ENCODE results near the gene NUP62. TPM values are rescaled to one million over a fixed set of nuclear protein-coding genes. Genes with fewer than 3 reads are reported as not detected.

The NUP62 gene
- polyA plus RNA-seq, 1 of the 3 experiments (the other 2 are of a cell fraction): 16.2 TPM

GRCh38 chr19:49954092-49954829 lies 25.0 kb upstream of the NUP62 start:
- H3K27me3 ChIP-seq (ENCODE audit: insufficient read depth): peaks cover 67% of the 10 kb centered on the region
- no peak overlapping the region for H3K9ac ChIP-seq
- no peaks in the 10 kb centered on the region for H3K36me3 ChIP-seq (replicated peaks in 1 of 2; ENCODE audit: control insufficient read depth in 1 of 2, insufficient read depth in 2 of 2, low read length in 1 of 2)
- POLR2A ChIA-PET: no interaction called here
- H3F3A ChIP-seq (replicated peaks; ENCODE audit: insufficient read depth): no peaks in the 10 kb centered on the region
- H2AFZ ChIP-seq (ENCODE audit: low read depth): no peak overlapping the region
- no peak overlapping the region for H3K4me2 ChIP-seq
- CTCF ChIA-PET: interaction anchor here (1.3 to 3.5 kb wide), 3 partner anchors 17 to 30 kb away, joined by 4 to 22 read pairs (median 13); no protein-coding TSS in a partner anchor
- 54% methylated on average over 11 of the region's 12 CpGs for WGBS (ENCODE audit: low lambda C conversion rate)
- TF ChIP-seq NRF1 (IDR thresholded peaks at IDR 0.05; ENCODE audit: low read depth, low read length): no peak
- no peak for TF ChIP-seq IRF3 (IDR thresholded peaks at IDR 0.05; ENCODE audit: low read depth, low read length)
- TF ChIP-seq NFIC (IDR thresholded peaks at IDR 0.05; ENCODE audit: borderline replicate concordance): no peak
- TF ChIP-seq JUND (IDR thresholded peaks at IDR 0.05): no peak
- no peak for TF ChIP-seq MEF2A (IDR thresholded peaks at IDR 0.05; ENCODE audit: borderline replicate concordance, low read depth)
- no peak for TF ChIP-seq TAF1 (IDR thresholded peaks at IDR 0.05; ENCODE audit: borderline replicate concordance, low read depth, low read length)
- no peak for TF ChIP-seq ZBTB33 (IDR thresholded peaks at IDR 0.05; ENCODE audit: borderline replicate concordance, low read depth)
- TF ChIP-seq MXI1 (IDR thresholded peaks at IDR 0.05; ENCODE audit: low read depth, low read length): no peak
- no peak for TF ChIP-seq SIN3A (IDR thresholded peaks at IDR 0.05; ENCODE audit: borderline replicate concordance, low read depth, low read length)
- no peak for TF ChIP-seq GABPA (IDR thresholded peaks at IDR 0.05; ENCODE audit: low read depth)
- TF ChIP-seq RAD21 (IDR thresholded peaks at IDR 0.05; ENCODE audit: low read length): no peak
- TF ChIP-seq REST (IDR thresholded peaks at IDR 0.05; ENCODE audit: low read depth, low read length): no peak
- no peaks in the 10 kb centered on the region for H3K9me2 ChIP-seq
- no peak for DNase-seq
- H3K9me3 ChIP-seq: no peaks in the 10 kb centered on the region
- no peaks in the 10 kb centered on the region for H3K79me2 ChIP-seq (ENCODE audit: insufficient read depth)
- H3K27ac ChIP-seq (ENCODE audit: low read depth in 2 of 2, low read length in 1 of 2): no peak overlapping the region
- H3K4me1 ChIP-seq (ENCODE audit: control insufficient read depth in 1 of 2, insufficient read depth in 2 of 2, low read depth in 1 of 2, low read length in 1 of 2): no peaks in the 10 kb centered on the region
- H3K4me3 ChIP-seq (ENCODE audit: low read depth in 2 of 2, low read length in 1 of 2): no peak overlapping the region
- no peaks in the 10 kb centered on the region for H4K20me1 ChIP-seq (ENCODE audit: insufficient read depth)

Measured in SK-N-SH (cell line).